GM12865 (cell line): ENCODE measurements around the gene GCNT4.

Experiments used
- DNase-seq: peaks from one replicate; pipeline ENCODE4 v3.0.0; 2010; ENCODE audit warnings: low read depth
- H3K4me3 ChIP-seq: 2 replicates; pipeline ENCODE4 v1.5.1; 2011; ENCODE audit warnings: mild to moderate bottlenecking, low read depth, low read length, control low read depth
- TF ChIP-seq, protein P1 (sequence below): IDR thresholded peaks from 2 replicates; pipeline ENCODE4 v1.5.1; 2011; ENCODE audit warnings: low read length, control low read depth, low read depth, inconsistent platforms; ENCODE audit not compliant: insufficient read depth; ENCODE audit errors: missing control alignments

The GCNT4 gene

DNA sequence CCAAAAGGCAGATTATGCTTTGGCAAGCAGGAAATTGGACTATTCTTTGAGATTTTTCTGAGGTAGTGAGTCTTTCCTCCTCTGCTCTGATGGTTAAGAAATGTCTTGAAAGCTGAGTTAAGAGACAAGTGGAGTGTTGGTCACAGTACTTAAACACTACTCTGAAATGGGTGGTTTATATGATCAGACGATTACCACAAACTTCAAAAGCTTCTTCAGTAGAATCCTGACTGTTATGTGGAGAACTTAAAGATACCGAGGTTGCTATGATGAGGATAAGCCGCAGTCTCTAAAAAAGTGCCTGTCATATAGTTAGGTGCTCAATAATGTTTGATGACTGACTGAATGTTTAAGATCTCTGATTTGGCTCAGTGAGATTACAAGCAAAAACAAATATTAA lies 24.3 kb downstream of the GCNT4 start:
- no peak overlapping the region for H3K4me3 ChIP-seq
- DNase-seq = no peak
- TF ChIP-seq, protein P1, sequence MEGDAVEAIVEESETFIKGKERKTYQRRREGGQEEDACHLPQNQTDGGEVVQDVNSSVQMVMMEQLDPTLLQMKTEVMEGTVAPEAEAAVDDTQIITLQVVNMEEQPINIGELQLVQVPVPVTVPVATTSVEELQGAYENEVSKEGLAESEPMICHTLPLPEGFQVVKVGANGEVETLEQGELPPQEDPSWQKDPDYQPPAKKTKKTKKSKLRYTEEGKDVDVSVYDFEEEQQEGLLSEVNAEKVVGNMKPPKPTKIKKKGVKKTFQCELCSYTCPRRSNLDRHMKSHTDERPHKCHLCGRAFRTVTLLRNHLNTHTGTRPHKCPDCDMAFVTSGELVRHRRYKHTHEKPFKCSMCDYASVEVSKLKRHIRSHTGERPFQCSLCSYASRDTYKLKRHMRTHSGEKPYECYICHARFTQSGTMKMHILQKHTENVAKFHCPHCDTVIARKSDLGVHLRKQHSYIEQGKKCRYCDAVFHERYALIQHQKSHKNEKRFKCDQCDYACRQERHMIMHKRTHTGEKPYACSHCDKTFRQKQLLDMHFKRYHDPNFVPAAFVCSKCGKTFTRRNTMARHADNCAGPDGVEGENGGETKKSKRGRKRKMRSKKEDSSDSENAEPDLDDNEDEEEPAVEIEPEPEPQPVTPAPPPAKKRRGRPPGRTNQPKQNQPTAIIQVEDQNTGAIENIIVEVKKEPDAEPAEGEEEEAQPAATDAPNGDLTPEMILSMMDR = no peak

DNA sequence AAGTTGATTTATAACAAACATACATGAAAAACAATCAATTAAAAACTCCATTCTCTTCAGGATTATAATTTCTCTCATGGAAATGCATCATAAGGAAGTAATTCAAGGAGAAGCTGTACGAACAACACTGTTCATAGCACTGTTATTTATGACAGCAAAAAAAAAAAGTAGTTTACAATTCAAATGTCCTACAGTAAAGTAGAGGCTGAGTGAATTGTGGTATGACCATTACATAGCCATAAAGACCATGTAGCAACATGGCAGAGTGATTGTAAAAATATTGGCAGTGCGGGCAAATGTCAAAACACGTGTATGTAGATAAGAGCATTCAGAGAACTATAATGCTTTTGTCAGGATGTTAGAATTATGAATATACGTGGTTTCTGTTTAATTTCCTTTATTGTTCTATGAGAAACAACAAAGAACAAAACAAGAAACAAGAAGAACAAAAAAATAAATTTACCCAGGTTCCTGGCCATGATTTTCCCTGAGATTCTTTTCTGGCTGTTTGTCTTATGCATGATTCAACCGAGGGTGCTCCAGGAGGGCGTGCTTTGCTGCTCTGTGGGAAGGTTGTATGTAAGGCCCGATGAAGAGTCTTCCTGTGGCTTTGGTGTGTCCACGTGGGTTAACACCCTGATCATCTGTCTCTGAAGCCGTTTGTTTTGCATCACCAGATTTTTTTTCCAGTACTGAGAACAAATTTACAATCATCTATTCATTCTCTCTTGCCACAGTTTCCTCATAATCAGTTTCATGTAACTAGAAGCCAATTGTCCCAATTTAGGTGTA lies 28.8 kb downstream of the GCNT4 start:
- no peak for DNase-seq
- TF ChIP-seq, protein P1 = no peak
- H3K4me3 ChIP-seq = no peak overlapping the region

DNA sequence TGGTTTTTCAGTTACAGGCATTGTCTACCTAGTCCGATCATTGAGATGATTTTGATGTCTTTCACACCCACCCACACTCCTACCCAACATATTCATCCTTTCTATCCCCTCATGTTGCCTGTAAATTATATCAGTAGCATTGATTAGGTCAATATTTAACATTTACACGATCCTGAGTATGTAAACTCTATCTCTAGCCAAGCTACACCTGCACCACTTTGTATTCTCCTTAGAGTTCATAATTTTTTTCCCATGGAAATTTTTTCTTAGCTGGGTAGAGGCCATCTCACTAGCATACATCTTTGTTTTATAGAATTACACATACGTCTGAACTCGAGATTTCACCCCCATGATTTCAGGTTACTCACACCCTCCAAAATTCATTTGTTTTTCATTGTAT lies 30.6 kb downstream of the GCNT4 start:
- TF ChIP-seq, protein P1 = no peak
- DNase-seq = no peak
- no peak overlapping the region for H3K4me3 ChIP-seq

DNA sequence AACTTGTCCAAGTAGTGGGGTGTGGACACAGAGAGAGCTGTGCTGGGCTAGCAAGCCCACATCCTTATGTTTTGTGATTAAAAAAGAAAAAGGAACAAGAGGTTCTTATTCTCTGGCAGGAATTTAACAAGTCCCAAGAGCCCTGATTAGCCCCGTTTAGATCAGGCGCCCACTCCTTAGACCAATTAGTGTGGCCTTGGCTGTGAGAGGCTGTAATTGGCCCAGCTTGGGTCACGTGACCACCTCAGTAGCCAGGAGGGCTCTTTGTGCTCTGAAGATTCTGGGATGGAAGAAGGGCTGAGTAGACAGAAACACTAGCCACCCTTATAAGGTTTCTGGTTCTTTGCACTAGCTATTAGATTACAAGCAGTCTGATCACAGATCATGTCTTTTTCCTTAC lies 31.1 kb downstream of the GCNT4 start:
- H3K4me3 ChIP-seq = no peak overlapping the region
- TF ChIP-seq, protein P1 = no peak
- DNase-seq = no peak

DNA sequence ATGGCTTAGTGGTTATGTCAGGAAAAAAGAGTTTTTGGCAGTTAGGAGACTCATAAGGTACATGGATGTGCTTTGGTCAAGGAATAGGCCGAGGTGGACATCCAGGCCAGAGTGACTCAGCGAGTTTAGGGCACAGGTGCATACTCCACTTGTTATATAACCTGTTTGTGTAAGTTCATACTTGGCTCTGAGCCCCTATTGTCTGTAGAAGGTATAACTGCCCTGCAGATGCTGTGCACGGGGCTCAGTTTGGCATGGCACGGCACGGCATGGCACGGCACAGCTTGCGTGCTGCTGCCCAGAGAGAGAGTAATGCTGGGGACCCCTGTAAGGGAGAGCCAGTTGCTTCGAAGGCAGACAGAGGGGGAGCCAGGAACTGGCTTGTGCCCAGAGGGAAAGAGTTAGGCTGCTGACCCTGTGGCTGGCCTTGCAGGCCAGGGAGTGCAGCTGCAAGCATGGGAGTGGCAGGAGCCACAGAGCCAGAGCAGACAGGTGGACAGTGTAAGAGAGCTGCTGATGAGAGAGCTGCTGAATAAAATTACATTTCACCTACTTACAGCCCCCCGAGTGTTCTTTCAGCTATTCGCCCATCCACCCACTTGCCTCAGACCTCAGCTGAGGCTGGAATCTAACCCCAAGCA lies 32.2 kb downstream of the GCNT4 start:
- H3K4me3 ChIP-seq = no peak overlapping the region
- TF ChIP-seq, protein P1 = no peak
- no peak for DNase-seq

DNA sequence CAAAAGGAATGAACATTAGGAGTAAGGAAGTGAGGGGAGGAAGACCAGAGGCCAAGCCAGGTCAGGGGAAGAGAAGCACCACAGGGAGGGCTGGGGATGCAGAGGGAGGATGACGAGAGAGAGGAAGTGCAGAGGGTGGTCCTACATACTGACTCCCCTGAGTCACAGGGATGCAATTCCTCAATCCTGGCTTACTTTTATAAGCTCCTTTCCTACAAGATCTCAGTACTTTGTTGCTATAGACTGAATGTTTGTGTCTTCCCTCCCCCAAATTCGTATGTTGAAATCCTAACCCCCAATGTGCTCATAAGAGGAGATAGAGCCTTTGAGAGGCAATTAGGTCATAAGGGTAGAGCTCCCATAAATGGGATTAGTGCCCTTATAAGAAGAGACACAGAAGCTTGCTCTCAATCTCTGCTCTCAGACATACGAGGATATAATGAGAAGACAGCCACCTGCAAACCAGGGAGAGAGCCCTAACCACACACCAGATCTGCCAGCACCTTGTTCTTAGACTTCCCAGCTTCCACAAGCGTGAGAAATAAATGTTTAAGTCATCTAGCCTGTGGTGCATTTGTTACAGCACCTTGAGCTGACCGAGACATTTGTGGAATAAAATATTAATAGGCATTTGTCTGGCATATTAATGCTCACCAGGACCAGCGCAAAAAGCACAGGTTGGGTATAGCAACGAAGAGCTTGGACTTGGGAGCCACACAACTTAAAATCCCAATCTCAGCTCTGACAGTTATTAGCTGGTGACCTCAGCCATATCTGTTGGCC lies 33.4 kb downstream of the GCNT4 start:
- H3K4me3 ChIP-seq = no peak overlapping the region
- DNase-seq = no peak
- TF ChIP-seq, protein P1 = no peak
